ENCODE measurements around the gene PXN.

Gene PXN

GRCh38 chr12:120181991-120182631 lies 83.4 kb downstream of the PXN start:
- H3K9ac ChIP-seq (ENCODE audit: low read length in 5 of 5), result no peak overlapping the region
- H3K27me3 ChIP-seq (ENCODE audit: control insufficient read depth in 5 of 5, insufficient read depth in 4 of 5, low read length in 5 of 5), result no peaks in the 10 kb centered on the region
- no peak overlapping the region for H3K4me3 ChIP-seq (ENCODE audit: low read depth in 1 of 5, low read length in 5 of 5)
- peaks cover 13 to 85% (median 76%) of the 10 kb centered on the region in 5 donors for H3K36me3 ChIP-seq (ENCODE audit: control insufficient read depth in 5 of 5, insufficient read depth in 5 of 5, low read length in 5 of 5)
- no peak overlapping the region for H3K27ac ChIP-seq (ENCODE audit: low read depth, low read length)
- H3K4me1 ChIP-seq (ENCODE audit: control insufficient read depth in 5 of 5, insufficient read depth in 5 of 5, low read length in 5 of 5), result peaks cover 0 to 8% (median 0%) of the 10 kb centered on the region in 5 donors
- no peaks in the 10 kb centered on the region for H3K9me3 ChIP-seq (ENCODE audit: control insufficient read depth in 5 of 5, low read length in 5 of 5)

- Histone ChIP-seq H3K4me3 (ENCODE audit: low read depth in 1 of 5, low read length in 5 of 5) (no peak overlapping the region), H3K27ac (ENCODE audit: low read depth, low read length) (no peak overlapping the region), H3K9me3 (ENCODE audit: control insufficient read depth in 5 of 5, low read length in 5 of 5) (no peaks in the 10 kb centered on the region), H3K4me1 (ENCODE audit: control insufficient read depth in 5 of 5, insufficient read depth in 5 of 5, low read length in 5 of 5) (peaks cover 0 to 8% (median 0%) of the 10 kb centered on the region in 5 donors), H3K27me3 (ENCODE audit: control insufficient read depth in 5 of 5, insufficient read depth in 4 of 5, low read length in 5 of 5) (no peaks in the 10 kb centered on the region), H3K36me3 (ENCODE audit: control insufficient read depth in 5 of 5, insufficient read depth in 5 of 5, low read length in 5 of 5) (peaks cover 16 to 85% (median 78%) of the 10 kb centered on the region in 5 donors), H3K9ac (ENCODE audit: low read length in 5 of 5) (no peak overlapping the region)
These were observed 84.6 kb downstream of the PXN start for GRCh38 chr12:120180975-120181374.

DNA sequence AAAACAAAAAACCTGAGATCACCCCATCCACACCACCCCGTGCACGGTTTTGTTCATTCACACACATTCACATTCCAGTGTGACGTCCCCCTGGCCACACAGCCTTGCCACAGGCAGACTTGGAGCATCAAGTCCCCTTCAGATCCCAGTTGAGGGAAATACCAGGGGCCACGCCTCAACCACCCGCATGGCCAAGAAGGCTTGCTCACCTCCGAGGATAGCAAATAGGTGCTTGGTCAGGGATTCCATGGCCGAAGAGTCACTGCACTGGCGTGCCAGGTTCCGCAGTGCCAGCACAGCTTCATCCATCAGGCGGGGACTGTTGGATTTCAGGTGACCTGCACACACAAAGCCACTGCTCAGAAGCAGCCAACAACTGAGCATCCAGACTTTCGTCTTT lies 90.0 kb downstream of the PXN start:
- no peaks in the 10 kb centered on the region for H3K27me3 ChIP-seq (ENCODE audit: control insufficient read depth in 5 of 5, insufficient read depth in 4 of 5, low read length in 5 of 5)
- H3K9ac ChIP-seq (ENCODE audit: low read length in 5 of 5), result no peak overlapping the region
- no peak overlapping the region for H3K4me3 ChIP-seq (ENCODE audit: low read depth in 1 of 5, low read length in 5 of 5)
- H3K4me1 ChIP-seq (ENCODE audit: control insufficient read depth in 5 of 5, insufficient read depth in 5 of 5, low read length in 5 of 5), result no peaks in the 10 kb centered on the region
- H3K9me3 ChIP-seq (ENCODE audit: control insufficient read depth in 5 of 5, low read length in 5 of 5), result no peaks in the 10 kb centered on the region
- H3K27ac ChIP-seq (ENCODE audit: low read depth, low read length), result no peak overlapping the region
- H3K36me3 ChIP-seq (ENCODE audit: control insufficient read depth in 5 of 5, insufficient read depth in 5 of 5, low read length in 5 of 5), result peaks cover 26 to 94% (median 83%) of the 10 kb centered on the region in 5 donors

- no peaks in the 10 kb centered on the region for H3K4me1 ChIP-seq (ENCODE audit: control insufficient read depth in 5 of 5, insufficient read depth in 5 of 5, low read length in 5 of 5)
- H3K27me3 ChIP-seq (ENCODE audit: control insufficient read depth in 5 of 5, insufficient read depth in 4 of 5, low read length in 5 of 5), result no peaks in the 10 kb centered on the region
- no peak overlapping the region for H3K4me3 ChIP-seq (ENCODE audit: low read depth in 1 of 5, low read length in 5 of 5)
- peaks cover 26 to 94% (median 87%) of the 10 kb centered on the region in 5 donors for H3K36me3 ChIP-seq (ENCODE audit: control insufficient read depth in 5 of 5, insufficient read depth in 5 of 5, low read length in 5 of 5)
- H3K27ac ChIP-seq (ENCODE audit: low read depth, low read length), result no peak overlapping the region
- H3K9ac ChIP-seq (ENCODE audit: low read length in 5 of 5), result no peak overlapping the region
- H3K9me3 ChIP-seq (ENCODE audit: control insufficient read depth in 5 of 5, low read length in 5 of 5), result no peaks in the 10 kb centered on the region
These were observed 90.5 kb downstream of the PXN start for GRCh38 chr12:120175062-120175461.

DNA sequence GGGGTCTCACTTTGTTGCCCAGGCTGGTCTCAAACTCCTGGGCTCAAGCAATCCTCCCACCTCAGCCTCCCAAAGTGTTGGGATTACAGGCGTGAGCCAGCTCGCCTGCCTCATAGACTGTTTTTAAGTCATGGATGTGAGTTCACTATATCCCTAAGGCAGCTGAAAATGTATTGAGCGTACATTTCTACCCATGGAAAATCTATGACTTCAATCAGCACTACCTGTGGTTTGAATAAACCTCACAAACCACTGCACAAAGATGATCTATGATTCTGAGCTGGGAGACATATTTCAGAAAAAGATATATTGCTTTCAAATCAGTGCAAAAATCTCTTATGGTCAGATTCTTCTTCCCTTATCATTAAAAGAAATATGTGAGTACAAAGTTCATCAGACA lies 93.5 kb downstream of the PXN start:
- Histone ChIP-seq H3K4me1 (ENCODE audit: control insufficient read depth in 5 of 5, insufficient read depth in 5 of 5, low read length in 5 of 5) (no peaks in the 10 kb centered on the region), H3K36me3 (ENCODE audit: control insufficient read depth in 5 of 5, insufficient read depth in 5 of 5, low read length in 5 of 5) (peaks cover 30 to 94% (median 90%) of the 10 kb centered on the region in 5 donors)

DNA sequence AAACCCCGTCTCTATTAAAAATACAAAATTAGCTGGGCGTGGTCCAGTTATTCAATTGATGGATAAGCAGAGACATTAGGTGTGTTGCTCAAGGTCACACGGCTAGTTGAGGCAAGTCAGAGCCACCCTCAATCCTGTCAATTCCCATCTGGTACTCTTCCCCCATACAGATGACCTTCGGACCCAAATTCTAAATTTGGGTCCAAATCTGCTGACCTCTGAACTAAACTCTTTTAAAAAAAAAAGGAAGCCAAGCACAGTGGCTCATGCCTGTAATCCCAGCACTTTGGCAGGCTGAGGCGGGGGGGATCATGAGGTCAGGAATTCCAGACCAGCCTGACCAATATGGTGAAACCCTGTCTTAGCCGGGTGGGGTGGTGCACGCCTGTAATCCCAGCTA lies 94.9 kb downstream of the PXN start:
- Histone ChIP-seq H3K9me3 (ENCODE audit: control insufficient read depth in 5 of 5, low read length in 5 of 5) (no peaks in the 10 kb centered on the region), H3K27ac (ENCODE audit: low read depth, low read length) (no peak overlapping the region), H3K27me3 (ENCODE audit: control insufficient read depth in 5 of 5, insufficient read depth in 4 of 5, low read length in 5 of 5) (no peaks in the 10 kb centered on the region), H3K36me3 (ENCODE audit: control insufficient read depth in 5 of 5, insufficient read depth in 5 of 5, low read length in 5 of 5) (peaks cover 25 to 85% (median 76%) of the 10 kb centered on the region in 5 donors), H3K4me3 (ENCODE audit: low read depth in 1 of 5, low read length in 5 of 5) (no peak overlapping the region), H3K4me1 (ENCODE audit: control insufficient read depth in 5 of 5, insufficient read depth in 5 of 5, low read length in 5 of 5) (no peaks in the 10 kb centered on the region), H3K9ac (ENCODE audit: low read length in 5 of 5) (no peak overlapping the region)

More for the DNA sequence above, 93.5 kb downstream of the PXN start:
- Histone ChIP-seq H3K27ac (ENCODE audit: low read depth, low read length) (no peak overlapping the region), H3K9me3 (ENCODE audit: control insufficient read depth in 5 of 5, low read length in 5 of 5) (no peaks in the 10 kb centered on the region), H3K27me3 (ENCODE audit: control insufficient read depth in 5 of 5, insufficient read depth in 4 of 5, low read length in 5 of 5) (no peaks in the 10 kb centered on the region), H3K4me3 (ENCODE audit: low read depth in 1 of 5, low read length in 5 of 5) (no peak overlapping the region), H3K9ac (ENCODE audit: low read length in 5 of 5) (no peak overlapping the region)

GRCh38 chr12:120169946-120170345 lies 95.6 kb downstream of the PXN start:
- H3K36me3 ChIP-seq (ENCODE audit: control insufficient read depth in 5 of 5, insufficient read depth in 5 of 5, low read length in 5 of 5), result peaks cover 22 to 84% (median 70%) of the 10 kb centered on the region in 5 donors
- no peaks in the 10 kb centered on the region for H3K4me1 ChIP-seq (ENCODE audit: control insufficient read depth in 5 of 5, insufficient read depth in 5 of 5, low read length in 5 of 5)
- no peaks in the 10 kb centered on the region for H3K9me3 ChIP-seq (ENCODE audit: control insufficient read depth in 5 of 5, low read length in 5 of 5)
- no peak overlapping the region for H3K9ac ChIP-seq (ENCODE audit: low read length in 5 of 5)
- no peak overlapping the region for H3K4me3 ChIP-seq (ENCODE audit: low read depth in 1 of 5, low read length in 5 of 5)
- no peak overlapping the region for H3K27ac ChIP-seq (ENCODE audit: low read depth, low read length)
- no peaks in the 10 kb centered on the region for H3K27me3 ChIP-seq (ENCODE audit: control insufficient read depth in 5 of 5, insufficient read depth in 4 of 5, low read length in 5 of 5)

DNA sequence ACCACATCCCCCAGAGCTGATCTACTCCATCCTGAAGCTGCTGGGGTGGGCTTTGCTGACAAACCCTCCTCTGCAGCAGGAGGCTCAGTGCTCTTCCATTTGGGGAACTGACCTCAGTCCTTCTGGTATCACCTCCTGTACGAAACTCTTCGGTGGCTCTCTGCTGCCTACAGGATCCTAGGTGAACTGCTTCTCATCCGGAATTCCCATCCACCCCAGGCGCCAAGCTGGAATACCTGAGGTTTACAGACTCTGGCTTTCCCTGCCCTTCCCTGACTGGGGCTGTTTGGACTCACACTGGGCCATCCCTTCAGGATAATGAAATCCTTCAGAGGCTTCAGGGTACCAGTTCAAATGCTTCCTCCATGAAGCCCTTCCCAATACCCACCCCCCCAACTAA lies 97.2 kb downstream of the PXN start:
- Histone ChIP-seq H3K27me3 (ENCODE audit: control insufficient read depth in 5 of 5, insufficient read depth in 4 of 5, low read length in 5 of 5) (no peaks in the 10 kb centered on the region), H3K36me3 (ENCODE audit: control insufficient read depth in 5 of 5, insufficient read depth in 5 of 5, low read length in 5 of 5) (peaks cover 17 to 81% (median 68%) of the 10 kb centered on the region in 5 donors), H3K4me3 (ENCODE audit: low read depth in 1 of 5, low read length in 5 of 5) (no peak overlapping the region), H3K9ac (ENCODE audit: low read length in 5 of 5) (no peak overlapping the region), H3K4me1 (ENCODE audit: control insufficient read depth in 5 of 5, insufficient read depth in 5 of 5, low read length in 5 of 5) (no peaks in the 10 kb centered on the region), H3K27ac (ENCODE audit: low read depth, low read length) (no peak overlapping the region), H3K9me3 (ENCODE audit: control insufficient read depth in 5 of 5, low read length in 5 of 5) (no peaks in the 10 kb centered on the region)

DNA sequence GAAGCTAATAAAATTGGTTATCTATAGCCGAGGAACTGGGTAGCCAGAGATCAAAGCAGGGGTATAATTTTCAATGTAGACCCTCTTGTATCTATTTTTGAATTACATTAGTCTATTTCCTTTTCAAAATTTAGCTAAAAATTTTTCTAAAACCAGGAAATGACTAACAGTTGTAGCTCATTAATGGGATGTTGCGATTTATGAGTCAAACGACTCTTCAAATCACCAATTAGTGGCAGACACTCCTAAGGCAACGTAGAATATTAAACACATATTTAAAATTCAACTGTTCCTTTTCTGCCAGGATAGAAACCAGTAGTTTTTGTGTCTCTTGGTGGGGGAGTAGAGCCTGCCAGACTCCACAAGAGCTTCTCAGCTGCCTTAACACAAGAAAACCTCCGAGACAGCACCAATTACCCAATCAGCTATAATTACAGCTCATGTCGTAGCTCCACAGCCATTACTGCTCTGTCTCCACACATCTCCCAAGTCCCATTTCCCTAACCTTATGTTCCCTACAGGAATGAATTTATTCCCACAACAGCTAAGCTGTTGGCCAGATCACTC lies 97.9 kb downstream of the PXN start:
- Histone ChIP-seq H3K4me3 (ENCODE audit: low read depth in 1 of 5, low read length in 5 of 5) (no peak overlapping the region), H3K9ac (ENCODE audit: low read length in 5 of 5) (no peak overlapping the region), H3K4me1 (ENCODE audit: control insufficient read depth in 5 of 5, insufficient read depth in 5 of 5, low read length in 5 of 5) (no peaks in the 10 kb centered on the region), H3K27ac (ENCODE audit: low read depth, low read length) (no peak overlapping the region), H3K27me3 (ENCODE audit: control insufficient read depth in 5 of 5, insufficient read depth in 4 of 5, low read length in 5 of 5) (no peaks in the 10 kb centered on the region), H3K9me3 (ENCODE audit: control insufficient read depth in 5 of 5, low read length in 5 of 5) (no peaks in the 10 kb centered on the region), H3K36me3 (ENCODE audit: control insufficient read depth in 5 of 5, insufficient read depth in 5 of 5, low read length in 5 of 5) (peaks cover 16 to 81% (median 69%) of the 10 kb centered on the region in 5 donors)

GRCh38 chr12:120164293-120164692 lies 101.2 kb downstream of the PXN start:
- H3K27ac ChIP-seq (ENCODE audit: low read depth, low read length), result no peak overlapping the region
- H3K4me3 ChIP-seq (ENCODE audit: low read depth in 1 of 5, low read length in 5 of 5), result no peak overlapping the region
- no peaks in the 10 kb centered on the region for H3K4me1 ChIP-seq (ENCODE audit: control insufficient read depth in 5 of 5, insufficient read depth in 5 of 5, low read length in 5 of 5)
- peaks cover 18 to 84% (median 73%) of the 10 kb centered on the region in 5 donors for H3K36me3 ChIP-seq (ENCODE audit: control insufficient read depth in 5 of 5, insufficient read depth in 5 of 5, low read length in 5 of 5)
- no peaks in the 10 kb centered on the region for H3K27me3 ChIP-seq (ENCODE audit: control insufficient read depth in 5 of 5, insufficient read depth in 4 of 5, low read length in 5 of 5)
- no peaks in the 10 kb centered on the region for H3K9me3 ChIP-seq (ENCODE audit: control insufficient read depth in 5 of 5, low read length in 5 of 5)
- no peak overlapping the region for H3K9ac ChIP-seq (ENCODE audit: low read length in 5 of 5)

Data from subcutaneous abdominal adipose tissue (tissue), 5 donors.